ENCODE results near the gene SLC16A14. TPM values are rescaled to one million over a fixed set of nuclear protein-coding genes. Genes with fewer than 3 reads are reported as not detected.
A peak's percentile ranks its signal among the peaks of the same experiment; 100 is the strongest.

The SLC16A14 gene
- total RNA-seq, 6 donors from 2014 or later: 0.55 to 5.5 (median 1.6) TPM; not detected in 1

GRCh38 chr2:230011617-230012016 lies 57.1 kb downstream of the SLC16A14 start:
- WGBS, 2 donors: 94 to 100% methylated on average over 1 of the region's 1 CpG
- no peak overlapping the region for H3K27ac ChIP-seq
- no peak for TF ChIP-seq POLR2A (IDR thresholded peaks at IDR 0.05)
- no peak for TF ChIP-seq POLR2AphosphoS5 (IDR thresholded peaks at IDR 0.05)
- TF ChIP-seq, protein P1, sequence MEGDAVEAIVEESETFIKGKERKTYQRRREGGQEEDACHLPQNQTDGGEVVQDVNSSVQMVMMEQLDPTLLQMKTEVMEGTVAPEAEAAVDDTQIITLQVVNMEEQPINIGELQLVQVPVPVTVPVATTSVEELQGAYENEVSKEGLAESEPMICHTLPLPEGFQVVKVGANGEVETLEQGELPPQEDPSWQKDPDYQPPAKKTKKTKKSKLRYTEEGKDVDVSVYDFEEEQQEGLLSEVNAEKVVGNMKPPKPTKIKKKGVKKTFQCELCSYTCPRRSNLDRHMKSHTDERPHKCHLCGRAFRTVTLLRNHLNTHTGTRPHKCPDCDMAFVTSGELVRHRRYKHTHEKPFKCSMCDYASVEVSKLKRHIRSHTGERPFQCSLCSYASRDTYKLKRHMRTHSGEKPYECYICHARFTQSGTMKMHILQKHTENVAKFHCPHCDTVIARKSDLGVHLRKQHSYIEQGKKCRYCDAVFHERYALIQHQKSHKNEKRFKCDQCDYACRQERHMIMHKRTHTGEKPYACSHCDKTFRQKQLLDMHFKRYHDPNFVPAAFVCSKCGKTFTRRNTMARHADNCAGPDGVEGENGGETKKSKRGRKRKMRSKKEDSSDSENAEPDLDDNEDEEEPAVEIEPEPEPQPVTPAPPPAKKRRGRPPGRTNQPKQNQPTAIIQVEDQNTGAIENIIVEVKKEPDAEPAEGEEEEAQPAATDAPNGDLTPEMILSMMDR (IDR thresholded peaks at IDR 0.05): no peak
- no peak for TF ChIP-seq EP300 (IDR thresholded peaks at IDR 0.05)

GRCh38 chr2:230010501-230010900 lies 58.2 kb downstream of the SLC16A14 start:
- WGBS, 2 donors: 92 to 94% methylated on average over 6 of the region's 6 CpGs
- Histone ChIP-seq H3K4me1 (peaks cover 0 to 7% (median 2%) of the 10 kb centered on the region in 4 donors), H3K9me3 (no peaks in the 10 kb centered on the region), H3K36me3 (no peaks in the 10 kb centered on the region), H3K4me3 (no peak overlapping the region), H3K27ac (no peak overlapping the region), H3K27me3 (no peaks in the 10 kb centered on the region)
- ATAC-seq (ENCODE audit: low FRiP score in 2 of 2) (no peak), DNase-seq (no peak)
- TF ChIP-seq, protein P1 (IDR thresholded peaks at IDR 0.05): no peak
- TF ChIP-seq POLR2AphosphoS5 (IDR thresholded peaks at IDR 0.05): no peak
- TF ChIP-seq POLR2A (IDR thresholded peaks at IDR 0.05): no peak
- TF ChIP-seq EP300 (IDR thresholded peaks at IDR 0.05): no peak

More at GRCh38 chr2:230011617-230012016, 57.1 kb downstream of the SLC16A14 start:
- no peak for ATAC-seq (ENCODE audit: low FRiP score in 2 of 2)
- H3K9me3 ChIP-seq: no peaks in the 10 kb centered on the region
- no peaks in the 10 kb centered on the region for H3K27me3 ChIP-seq
- no peak overlapping the region for H3K4me3 ChIP-seq
- no peak for DNase-seq
- no peaks in the 10 kb centered on the region for H3K36me3 ChIP-seq
- H3K4me1 ChIP-seq: peaks cover 0 to 7% (median 2%) of the 10 kb centered on the region in 4 donors

- Histone ChIP-seq H3K9me3 (no peaks in the 10 kb centered on the region), H3K4me3 (peak overlapping the region in 1 of 4 donors; percentile 21), H3K4me1 (peaks cover 0 to 7% (median 2%) of the 10 kb centered on the region in 4 donors), H3K27ac (no peak overlapping the region), H3K27me3 (no peaks in the 10 kb centered on the region), H3K36me3 (no peaks in the 10 kb centered on the region)
- no peak for DNase-seq
- no peak for ATAC-seq (ENCODE audit: low FRiP score in 2 of 2)
- WGBS, 2 donors: 83 to 94% methylated on average over 1 of the region's 1 CpG
- TF ChIP-seq EP300 (IDR thresholded peaks at IDR 0.05): no peak
- no peak for TF ChIP-seq POLR2A (IDR thresholded peaks at IDR 0.05)
- no peak for TF ChIP-seq POLR2AphosphoS5 (IDR thresholded peaks at IDR 0.05)
- TF ChIP-seq, protein P1 (IDR thresholded peaks at IDR 0.05): no peak
Measured at GRCh38 chr2:230008708-230009066, 60.0 kb downstream of the SLC16A14 start.

DNA sequence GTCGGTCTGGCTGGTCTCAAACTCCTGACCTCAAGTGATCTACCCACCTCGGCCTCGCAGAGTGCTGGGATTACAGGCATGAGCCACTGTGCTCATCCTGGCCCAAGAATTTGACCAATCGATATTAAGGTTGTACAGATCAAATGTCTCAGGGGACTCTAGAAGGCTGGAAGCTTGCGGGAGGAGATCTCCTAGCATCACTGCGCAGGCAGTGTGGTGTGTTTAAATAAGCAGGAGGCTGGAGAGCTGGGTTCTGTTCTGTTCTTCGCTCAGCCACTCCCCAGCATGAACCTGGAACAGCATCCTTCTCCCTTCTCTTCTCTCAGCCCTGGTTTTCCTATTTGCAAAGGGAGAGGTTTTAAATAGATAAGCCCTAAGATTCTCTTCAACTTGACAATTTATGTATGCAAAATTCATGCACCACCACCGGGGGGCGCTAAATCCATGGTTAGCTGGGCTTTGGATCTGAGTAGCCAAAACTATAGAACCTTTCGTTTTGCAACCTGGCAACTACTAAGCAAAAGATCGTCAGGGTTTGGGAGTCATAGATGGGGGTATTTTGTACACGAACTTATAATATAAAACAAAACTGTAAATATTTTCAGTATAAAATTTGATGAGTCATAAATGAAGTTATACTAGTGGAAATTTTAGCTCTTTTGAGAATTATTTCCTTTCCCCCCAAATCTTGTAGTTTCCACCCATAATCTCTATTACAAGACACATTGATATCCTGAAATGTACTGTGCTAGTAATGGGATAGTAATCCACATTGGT lies 60.6 kb downstream of the SLC16A14 start:
- Histone ChIP-seq H3K27me3 (no peaks in the 10 kb centered on the region), H3K4me3 (peak overlapping the region in 1 of 4 donors; percentile 21), H3K4me1 (peaks cover 0 to 7% (median 2%) of the 10 kb centered on the region in 4 donors), H3K36me3 (no peaks in the 10 kb centered on the region), H3K9me3 (no peaks in the 10 kb centered on the region), H3K27ac (no peak overlapping the region)
- no peak for TF ChIP-seq POLR2AphosphoS5 (IDR thresholded peaks at IDR 0.05)
- TF ChIP-seq, protein P1 (IDR thresholded peaks at IDR 0.05): peak; percentile 54 to 84 (median 75)
- peak in 1 of 2 donors; percentile 74 for DNase-seq
- ATAC-seq (ENCODE audit: low FRiP score in 2 of 2): peak in 1 of 2 donors; percentile 78
- 51 to 54% methylated on average over 12 of the region's 12 CpGs for WGBS, 2 donors
